ENCODE results near the gene BRI3BP.

The BRI3BP gene

GRCh38 chr12:124994437-124994975, 1.1 kb downstream of the BRI3BP start:
- peak overlapping the region; percentile 93 for H3K27ac Mint-ChIP-seq
- no peaks in the 10 kb centered on the region for H3K9me3 Mint-ChIP-seq
- H3K4me3 Mint-ChIP-seq, result peak overlapping the region; percentile 93
- peaks cover 5% of the 10 kb centered on the region for H3K36me3 Mint-ChIP-seq
- CTCF ChIA-PET, result interaction anchor here (0.7 to 2.3 kb wide), 2 partner anchors 9 to 54 kb away, joined by 3 to 9 read pairs; no protein-coding TSS in a partner anchor
- peaks cover 35% of the 10 kb centered on the region for H3K4me1 Mint-ChIP-seq
- DNase-seq, result peak; percentile 28
- no peaks in the 10 kb centered on the region for H3K27me3 Mint-ChIP-seq

GRCh38 chr12:124995200-124995961, 1.9 kb downstream of the BRI3BP start:
- Mint-ChIP-seq H3K36me3 (peaks cover 5% of the 10 kb centered on the region), H3K4me1 (peaks cover 35% of the 10 kb centered on the region), H3K9me3 (no peaks in the 10 kb centered on the region), H3K27ac (peak overlapping the region; percentile 93), H3K4me3 (peak overlapping the region; percentile 93), H3K27me3 (no peaks in the 10 kb centered on the region)
- CTCF ChIA-PET, result no interaction called here
- DNase-seq, result no peak

- peaks cover 27% of the 10 kb centered on the region for H3K4me1 Mint-ChIP-seq
Measured at GRCh38 chr12:124998705-124999104, 5.3 kb downstream of the BRI3BP start.

GRCh38 chr12:125001636-125002035, 8.2 kb downstream of the BRI3BP start:
- Mint-ChIP-seq H3K4me1 (peaks cover 8% of the 10 kb centered on the region), H3K9me3 (no peaks in the 10 kb centered on the region), H3K4me3 (no peak overlapping the region), H3K27ac (no peak overlapping the region), H3K27me3 (no peaks in the 10 kb centered on the region), H3K36me3 (peaks cover 15% of the 10 kb centered on the region)
- CTCF ChIA-PET, result no interaction called here
- no peak for DNase-seq

More at GRCh38 chr12:124998705-124999104, 5.3 kb downstream of the BRI3BP start:
- no peak overlapping the region for H3K27ac Mint-ChIP-seq
- H3K27me3 Mint-ChIP-seq, result no peaks in the 10 kb centered on the region
- DNase-seq, result no peak
- CTCF ChIA-PET, result no interaction called here
- no peaks in the 10 kb centered on the region for H3K9me3 Mint-ChIP-seq
- H3K4me3 Mint-ChIP-seq, result no peak overlapping the region
- H3K36me3 Mint-ChIP-seq, result peaks cover 12% of the 10 kb centered on the region

GRCh38 chr12:125003021-125003420, 9.6 kb downstream of the BRI3BP start:
- Mint-ChIP-seq H3K4me1 (peaks cover 11% of the 10 kb centered on the region), H3K36me3 (peaks cover 17% of the 10 kb centered on the region), H3K9me3 (no peaks in the 10 kb centered on the region), H3K27me3 (no peaks in the 10 kb centered on the region), H3K27ac (no peak overlapping the region), H3K4me3 (no peak overlapping the region)
- CTCF ChIA-PET, result interaction anchor here (0.6 kb wide), 1 partner anchor 9 kb away, joined by 3 read pairs; no protein-coding TSS in a partner anchor
- no peak for DNase-seq

GRCh38 chr12:125004621-125005020, 11.2 kb downstream of the BRI3BP start:
- Mint-ChIP-seq H3K4me1 (peaks cover 6% of the 10 kb centered on the region), H3K36me3 (peaks cover 14% of the 10 kb centered on the region), H3K27ac (no peak overlapping the region), H3K9me3 (no peaks in the 10 kb centered on the region), H3K27me3 (no peaks in the 10 kb centered on the region), H3K4me3 (no peak overlapping the region)
- CTCF ChIA-PET, result no interaction called here
- no peak for DNase-seq

GRCh38 chr12:125005652-125006051, 12.2 kb downstream of the BRI3BP start:
- peaks cover 3% of the 10 kb centered on the region for H3K4me1 Mint-ChIP-seq
- no peaks in the 10 kb centered on the region for H3K9me3 Mint-ChIP-seq
- CTCF ChIA-PET, result no interaction called here
- no peak overlapping the region for H3K4me3 Mint-ChIP-seq
- peaks cover 14% of the 10 kb centered on the region for H3K36me3 Mint-ChIP-seq
- no peaks in the 10 kb centered on the region for H3K27me3 Mint-ChIP-seq
- H3K27ac Mint-ChIP-seq, result no peak overlapping the region
- no peak for DNase-seq

GRCh38 chr12:125006365-125006764, 12.9 kb downstream of the BRI3BP start:
- H3K27ac Mint-ChIP-seq, result no peak overlapping the region
- CTCF ChIA-PET, result no interaction called here

GRCh38 chr12:125013816-125014442, 20.5 kb downstream of the BRI3BP start:
- peaks cover 17% of the 10 kb centered on the region for H3K36me3 Mint-ChIP-seq
- CTCF ChIA-PET, result interaction anchor here (1.1 kb wide), 1 partner anchor 21 kb away, joined by 3 read pairs; the partner anchor contains the start of gene BRI3BP

More at GRCh38 chr12:125006365-125006764, 12.9 kb downstream of the BRI3BP start:
- no peak for DNase-seq
- H3K4me3 Mint-ChIP-seq, result no peak overlapping the region
- H3K27me3 Mint-ChIP-seq, result no peaks in the 10 kb centered on the region
- H3K36me3 Mint-ChIP-seq, result peaks cover 13% of the 10 kb centered on the region
- H3K9me3 Mint-ChIP-seq, result no peaks in the 10 kb centered on the region
- H3K4me1 Mint-ChIP-seq, result peaks cover 3% of the 10 kb centered on the region

GRCh38 chr12:125014526-125014925, 21.1 kb downstream of the BRI3BP start:
- Mint-ChIP-seq H3K4me1 (no peaks in the 10 kb centered on the region), H3K9me3 (no peaks in the 10 kb centered on the region), H3K27ac (no peak overlapping the region), H3K27me3 (no peaks in the 10 kb centered on the region), H3K4me3 (no peak overlapping the region), H3K36me3 (peaks cover 19% of the 10 kb centered on the region)
- DNase-seq, result no peak
- CTCF ChIA-PET, result interaction anchor here (1.1 kb wide), 1 partner anchor 21 kb away, joined by 3 read pairs; the partner anchor contains the start of gene BRI3BP

More at GRCh38 chr12:125013816-125014442, 20.5 kb downstream of the BRI3BP start:
- Mint-ChIP-seq H3K4me1 (no peaks in the 10 kb centered on the region), H3K27me3 (no peaks in the 10 kb centered on the region), H3K27ac (no peak overlapping the region), H3K4me3 (no peak overlapping the region), H3K9me3 (no peaks in the 10 kb centered on the region)
- DNase-seq, result no peak

- H3K9me3 Mint-ChIP-seq, result no peaks in the 10 kb centered on the region
- no peak overlapping the region for H3K27ac Mint-ChIP-seq
- H3K4me1 Mint-ChIP-seq, result no peaks in the 10 kb centered on the region
- H3K27me3 Mint-ChIP-seq, result no peaks in the 10 kb centered on the region
- H3K4me3 Mint-ChIP-seq, result no peak overlapping the region
- H3K36me3 Mint-ChIP-seq, result peaks cover 20% of the 10 kb centered on the region
- no peak for DNase-seq
- CTCF ChIA-PET, result no interaction called here
Measured at GRCh38 chr12:125015680-125016310, 22.4 kb downstream of the BRI3BP start.

GRCh38 chr12:125017801-125018200, 24.4 kb downstream of the BRI3BP start:
- no peak overlapping the region for H3K27ac Mint-ChIP-seq
- H3K27me3 Mint-ChIP-seq, result no peaks in the 10 kb centered on the region
- no peak for DNase-seq
- H3K36me3 Mint-ChIP-seq, result peaks cover 23% of the 10 kb centered on the region
- no peak overlapping the region for H3K4me3 Mint-ChIP-seq
- no peaks in the 10 kb centered on the region for H3K4me1 Mint-ChIP-seq
- CTCF ChIA-PET, result no interaction called here
- H3K9me3 Mint-ChIP-seq, result no peaks in the 10 kb centered on the region

- peak overlapping the region; percentile 51 for H3K27ac Mint-ChIP-seq
- H3K4me3 Mint-ChIP-seq, result no peak overlapping the region
- no peaks in the 10 kb centered on the region for H3K27me3 Mint-ChIP-seq
- no peaks in the 10 kb centered on the region for H3K4me1 Mint-ChIP-seq
- H3K9me3 Mint-ChIP-seq, result no peaks in the 10 kb centered on the region
- CTCF ChIA-PET, result no interaction called here
- DNase-seq, result no peak
- peaks cover 28% of the 10 kb centered on the region for H3K36me3 Mint-ChIP-seq
Measured at GRCh38 chr12:125018356-125018755, 24.9 kb downstream of the BRI3BP start.

- Mint-ChIP-seq H3K4me1 (no peaks in the 10 kb centered on the region), H3K4me3 (no peak overlapping the region), H3K36me3 (peaks cover 39% of the 10 kb centered on the region), H3K27ac (no peak overlapping the region), H3K9me3 (no peaks in the 10 kb centered on the region), H3K27me3 (no peaks in the 10 kb centered on the region)
- DNase-seq, result no peak
- CTCF ChIA-PET, result no interaction called here
Measured at GRCh38 chr12:125021096-125021495, 27.7 kb downstream of the BRI3BP start.

Measured in activated naive CD4-positive, alpha-beta T cell treated with anti-CD3 and anti-CD28 coated beads, Interleukin-2, amount 10 ng/mL, durations not matched to agents 7 days and 5 days (primary cell).